Sigmoid colon (tissue), 7 donors: ENCODE measurements around the gene TXNDC5. TPM values are rescaled to one million over a fixed set of nuclear protein-coding genes. Genes with fewer than 3 reads are reported as not detected.

Source experiments
- DNase-seq: peaks from one replicate; pipeline ENCODE4 v3.0.0-alpha.2; 2019
- H3K27ac ChIP-seq, 4 donors: fragments of 200-600 bp; sonication (generic); one replicate each; pipeline ENCODE4 v1.5.1; 2016 to 2019; ENCODE audit warnings: mild to moderate bottlenecking in 1 of 4
- H3K27me3 ChIP-seq, 3 donors: fragments of 200-600 bp; sonication (generic); one replicate each; pipeline ENCODE4 v1.5.1; 2019; ENCODE audit warnings: mild to moderate bottlenecking in 1 of 3
- H3K36me3 ChIP-seq, 4 donors: fragments of 200-600 bp; sonication (generic); one replicate each; pipeline ENCODE4 v1.5.1; 2016 to 2019
- H3K4me1 ChIP-seq, 4 donors: fragments of 200-600 bp; sonication (generic); one replicate each; pipeline ENCODE4 v1.5.1; 2017 to 2019
- H3K4me3 ChIP-seq, 4 donors: fragments of 200-600 bp; sonication (generic); one replicate each; pipeline ENCODE4 v1.5.1; 2017 to 2019; ENCODE audit warnings: mild to moderate bottlenecking in 2 of 4, moderate library complexity in 1 of 4
- H3K9me3 ChIP-seq, 4 donors: fragments of 200-600 bp in 3 of 4; sonication (generic) in 3 of 4; one replicate each; pipeline versions ENCODE4 v1.5.1 to v1.6.1; 2013 to 2019
- CTCF ChIP-seq, 4 experiments: fragments of 450-650 bp in 3 of 4; fragments of 200-600 bp in 1 of 4; IDR thresholded peaks; one replicate each; pipeline ENCODE4 v1.5.1; 2016 to 2019; ENCODE audit warnings: antibody characterized with exemption in 4 of 4, mild to moderate bottlenecking in 3 of 4, moderate library complexity in 2 of 4
- EP300 ChIP-seq, 4 donors: sonication (generic); formaldehyde crosslinking; IDR thresholded peaks; one replicate each; pipeline ENCODE4 v1.6.1; 2017; ENCODE audit warnings: antibody characterized with exemption in 4 of 4
- POLR2A ChIP-seq, 2 donors: fragments of 450-650 bp; IDR thresholded peaks; one replicate each; pipeline ENCODE4 v1.6.1; 2016; ENCODE audit warnings: antibody characterized with exemption in 2 of 2, mild to moderate bottlenecking in 2 of 2, moderate library complexity in 2 of 2
- POLR2AphosphoS5 ChIP-seq, 4 donors: sonication (generic); formaldehyde crosslinking; IDR thresholded peaks; one replicate each; pipeline ENCODE4 v1.6.1; 2017; ENCODE audit warnings: antibody characterized with exemption in 4 of 4
- WGBS, 2 donors: extraction: QIAGEN DNeasy Blood & Tissue Kit; methylation state at CpG; one replicate each; pipeline ENCODE4 v1.1.7; 2013; 5-methylcytosine and 5-hydroxymethylcytosine counted together
- intact Hi-C: fragments of 100-400 bp; cut with DNase I; formaldehyde crosslinking; loops from one replicate; pipeline ENCODE4 v1.15.1; 2023
- polyA plus RNA-seq, 3 donors: library from polyadenylated mRNA; stranded (reverse); fragments of 200-250 nt; gene quantifications; one replicate each; pipeline ENCODE4 v1.2.3, GENCODE V29; 2013
- total RNA-seq, 4 donors: library from RNA; depleted of rRNA; stranded (reverse); fragments of >200 nt; gene quantifications; one replicate each; pipeline ENCODE4 v1.1.0, GENCODE V29; 2016
- donor health status: healthy with polysubstance abuse.
- donor health status: Bipolar disorder and iron deficiency.
- donor health status: healthy.

TXNDC5 gene
- total and polyA plus RNA-seq, 7 donors, result 18.6 to 75.2 (median 51.7) TPM

- TF ChIP-seq POLR2AphosphoS5 (IDR thresholded peaks at IDR 0.05) (no peak), POLR2A (IDR thresholded peaks at IDR 0.05) (no peak), EP300 (IDR thresholded peaks at IDR 0.05) (no peak), CTCF (IDR thresholded peaks at IDR 0.05) (no peak)
- H3K4me3 ChIP-seq, result no peak overlapping the region
- intact Hi-C loops, result no loop called here
- no peak overlapping the region for H3K27ac ChIP-seq
- no peaks in the 10 kb centered on the region for H3K9me3 ChIP-seq
- 97 to 100% methylated on average over 3 of the region's 3 CpGs for WGBS, 2 donors
- DNase-seq, result no peak
- no peaks in the 10 kb centered on the region for H3K27me3 ChIP-seq
- H3K4me1 ChIP-seq, result no peaks in the 10 kb centered on the region
- peaks cover 10 to 100% (median 63%) of the 10 kb centered on the region in 4 donors for H3K36me3 ChIP-seq
These were observed 24.5 kb downstream of the TXNDC5 start for GRCh38 chr6:7886132-7886531.

GRCh38 chr6:7883381-7883780 is 27.2 kb downstream of the TXNDC5 start:
- no peaks in the 10 kb centered on the region for H3K9me3 ChIP-seq
- peaks cover 10 to 82% (median 44%) of the 10 kb centered on the region in 4 donors for H3K36me3 ChIP-seq
- TF ChIP-seq EP300 (IDR thresholded peaks at IDR 0.05), result no peak
- TF ChIP-seq POLR2AphosphoS5 (IDR thresholded peaks at IDR 0.05), result no peak
- TF ChIP-seq POLR2A (IDR thresholded peaks at IDR 0.05), result no peak
- TF ChIP-seq CTCF (IDR thresholded peaks at IDR 0.05), result no peak
- intact Hi-C loops, result no loop called here
- no peaks in the 10 kb centered on the region for H3K4me1 ChIP-seq
- 95% methylated on average over 8 of the region's 8 CpGs for WGBS, 2 donors
- no peak overlapping the region for H3K27ac ChIP-seq
- H3K27me3 ChIP-seq, result no peaks in the 10 kb centered on the region
- H3K4me3 ChIP-seq, result no peak overlapping the region
- no peak for DNase-seq

- Histone ChIP-seq H3K9me3 (no peaks in the 10 kb centered on the region), H3K4me1 (no peaks in the 10 kb centered on the region), H3K4me3 (no peak overlapping the region), H3K36me3 (peaks cover 10 to 75% (median 38%) of the 10 kb centered on the region in 4 donors), H3K27me3 (no peaks in the 10 kb centered on the region), H3K27ac (no peak overlapping the region)
- TF ChIP-seq POLR2A (IDR thresholded peaks at IDR 0.05), result no peak
- no peak for TF ChIP-seq POLR2AphosphoS5 (IDR thresholded peaks at IDR 0.05)
- no peak for TF ChIP-seq CTCF (IDR thresholded peaks at IDR 0.05)
- no peak for TF ChIP-seq EP300 (IDR thresholded peaks at IDR 0.05)
- no peak for DNase-seq
- WGBS, 2 donors, result 91 to 92% methylated on average over 19 of the region's 19 CpGs
- intact Hi-C loops, result no loop called here
These were observed 27.9 kb downstream of the TXNDC5 start for GRCh38 chr6:7882505-7883257.

- Histone ChIP-seq H3K9me3 (no peaks in the 10 kb centered on the region), H3K36me3 (peaks cover 10 to 68% (median 38%) of the 10 kb centered on the region in 4 donors), H3K27ac (no peak overlapping the region), H3K27me3 (no peaks in the 10 kb centered on the region), H3K4me3 (no peak overlapping the region), H3K4me1 (no peaks in the 10 kb centered on the region)
- no peak for TF ChIP-seq CTCF (IDR thresholded peaks at IDR 0.05)
- no peak for TF ChIP-seq EP300 (IDR thresholded peaks at IDR 0.05)
- no peak for TF ChIP-seq POLR2AphosphoS5 (IDR thresholded peaks at IDR 0.05)
- no peak for TF ChIP-seq POLR2A (IDR thresholded peaks at IDR 0.05)
- no peak for DNase-seq
- WGBS, 2 donors, result 88 to 93% methylated on average over 8 of the region's 8 CpGs
- intact Hi-C loops, result no loop called here
These were observed 28.7 kb downstream of the TXNDC5 start for GRCh38 chr6:7881765-7882500.
